Measurements from ENCODE around the gene SLC5A8. TPM values are rescaled to one million over a fixed set of nuclear protein-coding genes. Genes with fewer than 3 reads are reported as not detected.

SLC5A8 gene
- total and polyA plus RNA-seq, 2 experiments from 2014 or later: 0.10 TPM

- Histone ChIP-seq H3K4me3 (no peak overlapping the region), H3K9me2 (ENCODE audit: insufficient read depth) (peaks cover 4% of the 10 kb centered on the region; the same call in 1 of the 2 replicates), H3K36me3 (ENCODE audit: insufficient read depth) (no peaks in the 10 kb centered on the region), H3K27ac (ENCODE audit: low read depth) (no peak overlapping the region), H3K27me3 (ENCODE audit: insufficient read depth) (no peaks in the 10 kb centered on the region), H3K4me1 (ENCODE audit: insufficient read depth) (no peaks in the 10 kb centered on the region), H4K20me1 (replicated peaks; ENCODE audit: insufficient read depth) (no peaks in the 10 kb centered on the region), H3F3A (replicated peaks; ENCODE audit: low read depth) (no peaks in the 10 kb centered on the region), H3K4me2 (no peak overlapping the region), H2AFZ (no peak overlapping the region), H3K79me2 (replicated peaks; ENCODE audit: insufficient read depth) (no peaks in the 10 kb centered on the region)
- ATAC-seq (no peak), DNase-seq (ENCODE audit: low spot score) (no peak)
- Mint-ChIP-seq H3K36me3 (ENCODE audit: low read depth) (peaks cover 3% of the 10 kb centered on the region; the same call in 2 of the 3 replicates), H3K4me3 (no peak overlapping the region), H3K27ac (no peak overlapping the region), H3K27me3 (ENCODE audit: insufficient read depth, low read depth, poor library complexity) (peaks cover 2% of the 10 kb centered on the region), H3K4me1 (no peaks in the 10 kb centered on the region), H3K9me3 (peaks cover 9% of the 10 kb centered on the region)
- no peak for TF ChIP-seq JUNB (IDR thresholded peaks at IDR 0.05; ENCODE audit: unreplicated experiment)
- no peak for TF ChIP-seq ZNF462 (CRISPR knock-in tag; IDR thresholded peaks at IDR 0.05)
- TF ChIP-seq CREB1 (CRISPR knock-in tag; IDR thresholded peaks at IDR 0.05; ENCODE audit: low read depth): no peak
- no peak for TF ChIP-seq POLR2AphosphoS5 (IDR thresholded peaks at IDR 0.05; ENCODE audit: low read depth)
- TF ChIP-seq ZNF114 (CRISPR knock-in tag; IDR thresholded peaks at IDR 0.05): no peak
- TF ChIP-seq CTCF (conservative IDR thresholded peaks at IDR 0.05; ENCODE audit: low read depth in 2 of 2): no peak
- no peak for TF ChIP-seq REST (IDR thresholded peaks at IDR 0.05; ENCODE audit: unreplicated experiment)
- TF ChIP-seq STAT1 (IDR thresholded peaks at IDR 0.05; ENCODE audit: unreplicated experiment): no peak
- no peak for TF ChIP-seq ETS1 (IDR thresholded peaks at IDR 0.05)
- no peak for TF ChIP-seq NANOG (IDR thresholded peaks at IDR 0.05; ENCODE audit: borderline replicate concordance)
- no peak for TF ChIP-seq ZNF331 (CRISPR knock-in tag; IDR thresholded peaks at IDR 0.05; ENCODE audit: low read depth)
- no peak for TF ChIP-seq EZH2 (IDR thresholded peaks at IDR 0.05; ENCODE audit: low read depth, unreplicated experiment)
- TF ChIP-seq EZH2phosphoT487 (IDR thresholded peaks at IDR 0.05; ENCODE audit: unreplicated experiment): no peak
Measured at GRCh38 chr12:101243074-101243473, 33.0 kb upstream of the SLC5A8 start.
